H9 (cell line): Measurements from ENCODE around the gene CCDC170. TPM values are rescaled to one million over a fixed set of nuclear protein-coding genes. Genes with fewer than 3 reads are reported as not detected.

Source experiments
- DNase-seq: peaks from one replicate; pipeline ENCODE4 v3.0.0-alpha.2; 2017
- H2AFZ ChIP-seq: one replicate; pipeline ENCODE4 v1.6.1; 2013; ENCODE audit warnings: mild to moderate bottlenecking, low read length, control low read depth, moderate library complexity
- H2AK5ac ChIP-seq: 2 replicates; pipeline ENCODE4 v1.6.1; 2013; ENCODE audit warnings: low read length, control low read depth, mixed read lengths; ENCODE audit not compliant: insufficient read length
- H2BK120ac ChIP-seq: one replicate; pipeline ENCODE4 v1.6.1; 2013; ENCODE audit warnings: low read depth, mild to moderate bottlenecking, low read length, control low read depth, inconsistent platforms; ENCODE audit not compliant: poor library complexity, severe bottlenecking
- H2BK12ac ChIP-seq: 2 replicates; pipeline ENCODE4 v1.6.1; 2013; ENCODE audit warnings: low read length, control low read depth, mixed read lengths, low read depth; ENCODE audit not compliant: insufficient read length
- H2BK15ac ChIP-seq: 2 replicates; pipeline ENCODE4 v1.6.1; 2013; ENCODE audit warnings: low read depth, low read length, control low read depth
- H2BK20ac ChIP-seq: one replicate; pipeline ENCODE4 v1.6.1; 2013; ENCODE audit warnings: low read depth, mild to moderate bottlenecking, low read length, control low read depth, inconsistent platforms; ENCODE audit not compliant: poor library complexity, severe bottlenecking
- H2BK5ac ChIP-seq: 2 replicates; pipeline ENCODE4 v1.6.1; 2013; ENCODE audit warnings: low read length, control low read depth, mixed read lengths; ENCODE audit not compliant: insufficient read length
- H3K14ac ChIP-seq: 2 replicates; pipeline ENCODE4 v1.6.1; 2013; ENCODE audit warnings: low read length, control low read depth; ENCODE audit not compliant: insufficient read depth
- H3K18ac ChIP-seq: 2 replicates; pipeline ENCODE4 v1.6.1; 2013; ENCODE audit warnings: low read depth, mild to moderate bottlenecking, mixed read lengths, low read length, control low read depth; ENCODE audit not compliant: insufficient read length
- H3K23ac ChIP-seq: 2 replicates; pipeline ENCODE4 v1.6.1; 2013; ENCODE audit warnings: low read length, control low read depth, mixed read lengths, low read depth; ENCODE audit not compliant: insufficient read length
- H3K23me2 ChIP-seq: 2 replicates; pipeline ENCODE4 v1.6.1; 2013; ENCODE audit warnings: low read depth, mild to moderate bottlenecking, mixed read lengths, low read length, control low read depth; ENCODE audit not compliant: insufficient read length, poor library complexity, severe bottlenecking
- H3K27ac ChIP-seq: 2 replicates; pipeline ENCODE4 v1.5.1; 2013; ENCODE audit warnings: low read length, control low read depth, mixed read lengths, low read depth; ENCODE audit not compliant: insufficient read length
- H3K27me3 ChIP-seq: 2 replicates; pipeline ENCODE4 v1.6.1; 2013; ENCODE audit warnings: low read length, control low read depth, inconsistent platforms; ENCODE audit not compliant: insufficient read depth
- H3K4ac ChIP-seq: 2 replicates; pipeline ENCODE4 v1.6.1; 2013; ENCODE audit warnings: low read depth, mild to moderate bottlenecking, control low read depth, inconsistent platforms, low read length, moderate library complexity
- H3K4me1 ChIP-seq: 2 replicates; pipeline ENCODE4 v1.6.1; 2013; ENCODE audit warnings: low read length, control low read depth, inconsistent platforms; ENCODE audit not compliant: insufficient read depth
- H3K4me2 ChIP-seq: 2 replicates; pipeline ENCODE4 v1.6.1; 2013; ENCODE audit warnings: low read length, control low read depth, mixed read lengths; ENCODE audit not compliant: insufficient read length, insufficient read depth
- H3K56ac ChIP-seq: 2 replicates; pipeline ENCODE4 v1.6.1; 2013; ENCODE audit warnings: low read depth, mild to moderate bottlenecking, mixed read lengths, low read length, control low read depth; ENCODE audit not compliant: insufficient read length
- H3K79me1 ChIP-seq: 2 replicates; pipeline ENCODE4 v1.6.1; 2013; ENCODE audit warnings: low read depth, mild to moderate bottlenecking, moderate library complexity, low read length, control low read depth, inconsistent platforms; ENCODE audit not compliant: insufficient read depth, poor library complexity, severe bottlenecking
- H3K79me2 ChIP-seq: 2 replicates; pipeline ENCODE4 v1.6.1; 2013; ENCODE audit warnings: low read length, control low read depth, inconsistent platforms; ENCODE audit not compliant: insufficient read depth
- H3K9ac ChIP-seq: 2 replicates; pipeline ENCODE4 v1.6.1; 2013; ENCODE audit warnings: low read length, control low read depth, mixed read lengths; ENCODE audit not compliant: insufficient read length; ENCODE audit errors: extremely low read depth
- H3K9me3 ChIP-seq: one replicate; pipeline ENCODE4 v1.6.1; 2013; ENCODE audit warnings: low read depth, low read length, inconsistent platforms; ENCODE audit not compliant: control insufficient read depth
- H3T11ph ChIP-seq: one replicate; pipeline ENCODE4 v1.6.1; 2013; ENCODE audit warnings: mild to moderate bottlenecking, low read length, control low read depth, inconsistent platforms
- H4K20me1 ChIP-seq: one replicate; pipeline ENCODE4 v1.6.1; 2013; ENCODE audit not compliant: control insufficient read depth, insufficient read length, insufficient read depth
- H4K5ac ChIP-seq: 2 replicates; pipeline ENCODE4 v1.6.1; 2013; ENCODE audit warnings: low read depth, mild to moderate bottlenecking, mixed read lengths, low read length, control low read depth; ENCODE audit not compliant: insufficient read length
- H4K8ac ChIP-seq: replicated peaks from 2 replicates; pipeline ENCODE4 v1.6.1; 2013; ENCODE audit warnings: low read length, control low read depth, mixed read lengths, low read depth; ENCODE audit not compliant: insufficient read length
- H4K91ac ChIP-seq: 2 replicates; pipeline ENCODE4 v1.6.1; 2013; ENCODE audit warnings: low read depth, mild to moderate bottlenecking, moderate library complexity, mixed read lengths, low read length, control low read depth; ENCODE audit not compliant: insufficient read length
- H3K27ac Mint-ChIP-seq, 3 experiments: 2 replicates in 2 of 3; 3 replicates in 1 of 3; pipeline ENCODE4 v1.8.0; 2020 to 2021; ENCODE audit warnings: mixed read lengths in 3 of 3, mild to moderate bottlenecking in 1 of 3, moderate library complexity in 1 of 3
- H3K27me3 Mint-ChIP-seq: 2 replicates; pipeline ENCODE4 v1.8.0; 2021; ENCODE audit warnings: low read depth, mild to moderate bottlenecking, moderate library complexity, mixed read lengths
- H3K36me3 Mint-ChIP-seq, 3 experiments: 2 replicates in 2 of 3; 3 replicates in 1 of 3; pipeline ENCODE4 v1.8.0; 2020 to 2021; ENCODE audit warnings: low read depth in 3 of 3, mixed read lengths in 3 of 3; ENCODE audit not compliant: insufficient read depth in 1 of 3
- H3K4me1 Mint-ChIP-seq, 2 experiments: 2 replicates each; pipeline ENCODE4 v1.8.0; 2020; ENCODE audit warnings: mixed read lengths in 2 of 2
- H3K4me3 Mint-ChIP-seq, 2 experiments: 2 replicates in 1 of 2; 3 replicates in 1 of 2; pipeline ENCODE4 v1.8.0; 2020 to 2021; ENCODE audit warnings: mild to moderate bottlenecking in 2 of 2, mixed read lengths in 2 of 2, moderate library complexity in 1 of 2
- H3K9me3 Mint-ChIP-seq, 2 experiments: 2 replicates in 1 of 2; 3 replicates in 1 of 2; pipeline ENCODE4 v1.8.0; 2020; ENCODE audit warnings: mild to moderate bottlenecking in 2 of 2, mixed read lengths in 2 of 2, moderate library complexity in 1 of 2
- WGBS: extraction: QIAGEN DNeasy Blood & Tissue Kit; methylation state at CpG from one replicate; pipeline ENCODE4 v1.1.7; 2013; ENCODE audit warnings: missing lambda C conversion rate, low lambda C conversion rate, mixed read lengths; ENCODE audit not compliant: insufficient read length; ENCODE audit errors: extremely low coverage; 5-methylcytosine and 5-hydroxymethylcytosine counted together
- total RNA-seq: library from RNA; stranded (reverse); gene quantifications from 2 replicates; pipeline ENCODE4 v1.2.1, GENCODE V29; 2021
- TF ChIP-seq, protein P1 (sequence below): fragments of 200-600 bp; sonication (generic); conservative IDR thresholded peaks from 3 replicates; pipeline ENCODE4 v1.8.0; 2021; ENCODE audit warnings: antibody characterized with exemption, mild to moderate bottlenecking

Gene CCDC170
- total RNA-seq, 1 experiment from 2014 or later = 0.07 TPM

DNA sequence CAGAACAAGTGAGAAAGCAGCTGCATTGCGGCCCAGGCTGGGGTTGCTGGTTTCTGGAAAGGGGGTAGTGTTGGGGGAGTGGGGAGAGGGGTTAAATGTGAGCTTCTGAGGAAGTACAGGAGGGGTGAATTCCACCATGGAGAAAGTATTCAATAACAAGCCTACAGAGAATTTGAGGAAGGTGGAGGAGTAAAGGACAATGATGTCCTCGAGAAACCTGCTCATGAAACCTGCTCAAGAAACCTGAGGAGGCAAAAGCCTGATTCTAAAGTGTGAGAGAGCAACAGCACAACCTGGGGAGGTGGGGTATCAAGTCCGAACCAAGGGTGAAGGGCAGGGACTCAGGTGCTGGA, 175.4 kb downstream of the CCDC170 start:
- Histone ChIP-seq H2AK5ac (no peak overlapping the region), H3K18ac (no peak overlapping the region), H2BK5ac (no peak overlapping the region), H3K4me2 (no peak overlapping the region), H2BK120ac (no peak overlapping the region), H3K9me3 (no peaks in the 10 kb centered on the region), H4K5ac (no peak overlapping the region), H3T11ph (no peak overlapping the region), H3K27me3 (no peaks in the 10 kb centered on the region), H3K27ac (no peak overlapping the region), H4K91ac (no peak overlapping the region), H3K79me1 (no peaks in the 10 kb centered on the region), H3K4ac (no peak overlapping the region), H3K14ac (no peak overlapping the region), H3K56ac (no peak overlapping the region), H3K4me1 (no peaks in the 10 kb centered on the region), H2BK15ac (no peak overlapping the region), H3K79me2 (no peaks in the 10 kb centered on the region), H4K8ac (no peak overlapping the region), H3K23ac (no peak overlapping the region), H2BK20ac (no peak overlapping the region), H2BK12ac (no peak overlapping the region), H3K9ac (no peak overlapping the region), H2AFZ (no peak overlapping the region), H4K20me1 (no peaks in the 10 kb centered on the region), H3K23me2 (no peaks in the 10 kb centered on the region)
- no CpG with 5 or more reads among the region's 3 CpGs for WGBS
- Mint-ChIP-seq H3K9me3 (peaks cover 3 to 6% of the 10 kb centered on the region in 2 experiments; a peak in 4 of 5 replicates), H3K4me3 (no peak overlapping the region), H3K27me3 (no peaks in the 10 kb centered on the region; the same call in 1 of the 2 replicates), H3K4me1 (no peaks in the 10 kb centered on the region), H3K27ac (peak overlapping the region in 1 of 3 experiments; percentile 41; a peak in 2 of 7 replicates), H3K36me3 (peaks cover 0 to 4% (median 2%) of the 10 kb centered on the region in 3 experiments; a peak in 4 of 7 replicates)
- TF ChIP-seq, protein P1, sequence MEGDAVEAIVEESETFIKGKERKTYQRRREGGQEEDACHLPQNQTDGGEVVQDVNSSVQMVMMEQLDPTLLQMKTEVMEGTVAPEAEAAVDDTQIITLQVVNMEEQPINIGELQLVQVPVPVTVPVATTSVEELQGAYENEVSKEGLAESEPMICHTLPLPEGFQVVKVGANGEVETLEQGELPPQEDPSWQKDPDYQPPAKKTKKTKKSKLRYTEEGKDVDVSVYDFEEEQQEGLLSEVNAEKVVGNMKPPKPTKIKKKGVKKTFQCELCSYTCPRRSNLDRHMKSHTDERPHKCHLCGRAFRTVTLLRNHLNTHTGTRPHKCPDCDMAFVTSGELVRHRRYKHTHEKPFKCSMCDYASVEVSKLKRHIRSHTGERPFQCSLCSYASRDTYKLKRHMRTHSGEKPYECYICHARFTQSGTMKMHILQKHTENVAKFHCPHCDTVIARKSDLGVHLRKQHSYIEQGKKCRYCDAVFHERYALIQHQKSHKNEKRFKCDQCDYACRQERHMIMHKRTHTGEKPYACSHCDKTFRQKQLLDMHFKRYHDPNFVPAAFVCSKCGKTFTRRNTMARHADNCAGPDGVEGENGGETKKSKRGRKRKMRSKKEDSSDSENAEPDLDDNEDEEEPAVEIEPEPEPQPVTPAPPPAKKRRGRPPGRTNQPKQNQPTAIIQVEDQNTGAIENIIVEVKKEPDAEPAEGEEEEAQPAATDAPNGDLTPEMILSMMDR = no peak
- DNase-seq = no peak
